Breast epithelium (tissue), 4 donors: ENCODE data around the gene MMS22L. TPM values are rescaled to one million over a fixed set of nuclear protein-coding genes. Genes with fewer than 3 reads are reported as not detected.

Source experiments
- DNase-seq, 2 donors: peaks; one replicate each; pipeline ENCODE4 v3.0.0-alpha.2; 2019; ENCODE audit warnings: low spot score in 2 of 2
- H3K27ac ChIP-seq, 2 donors: fragments of 200-600 bp; sonication (generic) in 1 of 2; one replicate each; pipeline ENCODE4 v1.5.1; 2016 to 2019; ENCODE audit warnings: mild to moderate bottlenecking in 1 of 2
- H3K27me3 ChIP-seq, 2 donors: fragments of 200-600 bp; sonication (generic) in 1 of 2; one replicate each; pipeline versions ENCODE4 v1.5.1 to v1.6.0; 2017 to 2019; ENCODE audit warnings: control low read depth in 1 of 2, mild to moderate bottlenecking in 1 of 2
- H3K36me3 ChIP-seq: fragments of 200-600 bp; one replicate; pipeline ENCODE4 v1.5.1; 2019
- H3K4me1 ChIP-seq, 2 donors: fragments of 200-600 bp; sonication (generic); one replicate each; pipeline ENCODE4 v1.5.1; 2016 to 2019; ENCODE audit warnings: control low read depth in 1 of 2
- H3K4me3 ChIP-seq, 3 donors: fragments of 200-600 bp; sonication (generic); 1 replicate in 2 of 3; 2 replicates in 1 of 3; pipeline ENCODE4 v1.5.1; 2016 to 2019; ENCODE audit warnings: mild to moderate bottlenecking in 3 of 3, moderate library complexity in 2 of 3
- H3K9me3 ChIP-seq, 2 donors: fragments of 200-600 bp; sonication (generic) in 1 of 2; one replicate each; pipeline ENCODE4 v1.5.1; 2016 to 2019; ENCODE audit warnings: control low read depth in 1 of 2
- POLR2A ChIP-seq: fragments of 450-650 bp; IDR thresholded peaks from one replicate; pipeline ENCODE4 v1.6.1; 2016; ENCODE audit warnings: antibody characterized with exemption, mild to moderate bottlenecking, moderate library complexity
- POLR2AphosphoS5 ChIP-seq, 3 donors: sonication (generic); formaldehyde crosslinking; IDR thresholded peaks; one replicate each; pipeline ENCODE4 v1.6.1; 2017; ENCODE audit warnings: antibody characterized with exemption in 3 of 3
- intact Hi-C: fragments of 100-400 bp; cut with DNase I; formaldehyde crosslinking; loops from one replicate; pipeline ENCODE4 v1.15.1; 2023; ENCODE audit warnings: low total_unique reads
- total RNA-seq, 3 donors: library from RNA; depleted of rRNA; stranded (reverse); fragments of >200 nt; gene quantifications; one replicate each; pipeline ENCODE4 v1.1.0, GENCODE V29; 2016
- TF ChIP-seq, protein P1 (sequence below), 3 donors: fragments of 450-650 bp; IDR thresholded peaks; one replicate each; pipeline ENCODE4 v1.5.1; 2016 to 2017; ENCODE audit warnings: antibody characterized with exemption in 3 of 3, mild to moderate bottlenecking in 3 of 3, moderate library complexity in 3 of 3

MMS22L gene
- total RNA-seq, 3 donors from 2014 or later: 5.4 to 16.2 (median 9.5) TPM

GRCh38 chr6:97215157-97215769 lies 67.8 kb downstream of the MMS22L start:
- Histone ChIP-seq H3K36me3 (no peaks in the 10 kb centered on the region), H3K27ac (no peak overlapping the region), H3K27me3 (no peaks in the 10 kb centered on the region), H3K9me3 (no peaks in the 10 kb centered on the region), H3K4me3 (no peak overlapping the region), H3K4me1 (no peaks in the 10 kb centered on the region)
- TF ChIP-seq POLR2A: no peak
- TF ChIP-seq, protein P1, sequence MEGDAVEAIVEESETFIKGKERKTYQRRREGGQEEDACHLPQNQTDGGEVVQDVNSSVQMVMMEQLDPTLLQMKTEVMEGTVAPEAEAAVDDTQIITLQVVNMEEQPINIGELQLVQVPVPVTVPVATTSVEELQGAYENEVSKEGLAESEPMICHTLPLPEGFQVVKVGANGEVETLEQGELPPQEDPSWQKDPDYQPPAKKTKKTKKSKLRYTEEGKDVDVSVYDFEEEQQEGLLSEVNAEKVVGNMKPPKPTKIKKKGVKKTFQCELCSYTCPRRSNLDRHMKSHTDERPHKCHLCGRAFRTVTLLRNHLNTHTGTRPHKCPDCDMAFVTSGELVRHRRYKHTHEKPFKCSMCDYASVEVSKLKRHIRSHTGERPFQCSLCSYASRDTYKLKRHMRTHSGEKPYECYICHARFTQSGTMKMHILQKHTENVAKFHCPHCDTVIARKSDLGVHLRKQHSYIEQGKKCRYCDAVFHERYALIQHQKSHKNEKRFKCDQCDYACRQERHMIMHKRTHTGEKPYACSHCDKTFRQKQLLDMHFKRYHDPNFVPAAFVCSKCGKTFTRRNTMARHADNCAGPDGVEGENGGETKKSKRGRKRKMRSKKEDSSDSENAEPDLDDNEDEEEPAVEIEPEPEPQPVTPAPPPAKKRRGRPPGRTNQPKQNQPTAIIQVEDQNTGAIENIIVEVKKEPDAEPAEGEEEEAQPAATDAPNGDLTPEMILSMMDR (IDR thresholded peaks at IDR 0.05): no peak
- no peak for TF ChIP-seq POLR2AphosphoS5 (IDR thresholded peaks at IDR 0.05)
- intact Hi-C loops: no loop called here
- no peak for DNase-seq

- H3K4me1 ChIP-seq: no peaks in the 10 kb centered on the region
- H3K27me3 ChIP-seq: no peaks in the 10 kb centered on the region
- DNase-seq: no peak
- no peak overlapping the region for H3K27ac ChIP-seq
- TF ChIP-seq POLR2AphosphoS5 (IDR thresholded peaks at IDR 0.05) (no peak), POLR2A (no peak)
- TF ChIP-seq, protein P1 (IDR thresholded peaks at IDR 0.05): no peak
- H3K4me3 ChIP-seq: no peak overlapping the region
- H3K36me3 ChIP-seq: no peaks in the 10 kb centered on the region
- no peaks in the 10 kb centered on the region for H3K9me3 ChIP-seq
- intact Hi-C loops: no loop called here
Observed at GRCh38 chr6:97214671-97215070, 68.3 kb downstream of the MMS22L start.

DNA sequence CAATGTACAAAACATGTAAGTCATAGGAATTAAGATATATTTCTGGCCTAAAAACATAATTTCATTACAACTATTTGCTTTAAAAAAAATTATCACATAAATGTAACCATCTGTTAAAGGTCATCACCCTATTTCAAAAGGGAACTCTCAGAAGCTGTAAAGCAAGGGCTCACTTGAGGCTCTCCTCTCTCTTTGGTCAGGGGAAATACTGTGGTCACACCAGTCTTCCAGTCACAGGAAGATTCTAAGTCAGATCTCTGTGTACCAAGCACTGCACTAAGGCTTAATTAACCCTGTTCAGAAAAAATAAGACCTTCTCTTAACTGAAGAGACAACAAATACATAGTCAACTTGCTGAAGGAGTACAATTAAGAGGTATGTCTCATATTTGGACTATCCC lies 75.6 kb downstream of the MMS22L start:
- no peak for TF ChIP-seq POLR2AphosphoS5 (IDR thresholded peaks at IDR 0.05)
- TF ChIP-seq POLR2A: no peak
- TF ChIP-seq, protein P1 (IDR thresholded peaks at IDR 0.05): no peak
- intact Hi-C loops: no loop called here
- no peak overlapping the region for H3K4me3 ChIP-seq

DNA sequence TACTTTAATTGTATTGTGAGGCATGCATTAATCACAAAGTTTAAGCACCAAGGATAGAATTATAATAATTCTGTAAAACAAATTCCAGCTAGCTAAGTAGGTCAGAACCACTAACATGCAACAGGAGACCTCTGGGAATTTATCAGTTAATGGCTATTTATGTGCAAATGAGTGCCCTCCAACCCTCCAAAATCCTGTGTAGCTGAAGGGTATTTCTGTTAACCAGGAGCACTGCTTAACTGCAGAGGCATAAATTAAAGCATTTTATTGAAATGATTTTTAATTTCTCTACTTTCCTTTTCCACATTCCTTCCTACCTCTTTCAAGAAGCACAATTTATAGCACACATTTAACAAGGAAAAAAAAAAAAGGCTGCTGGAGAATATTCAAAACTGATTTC lies 77.0 kb downstream of the MMS22L start:
- Histone ChIP-seq H3K27ac (no peak overlapping the region), H3K27me3 (no peaks in the 10 kb centered on the region), H3K4me1 (no peaks in the 10 kb centered on the region), H3K4me3 (no peak overlapping the region), H3K9me3 (no peaks in the 10 kb centered on the region), H3K36me3 (no peaks in the 10 kb centered on the region)
- TF ChIP-seq, protein P1 (IDR thresholded peaks at IDR 0.05): no peak
- TF ChIP-seq POLR2AphosphoS5 (IDR thresholded peaks at IDR 0.05): no peak
- no peak for TF ChIP-seq POLR2A
- intact Hi-C loops: no loop called here
- DNase-seq: no peak

More for the DNA sequence above, 75.6 kb downstream of the MMS22L start:
- no peaks in the 10 kb centered on the region for H3K9me3 ChIP-seq
- no peaks in the 10 kb centered on the region for H3K4me1 ChIP-seq
- H3K27me3 ChIP-seq: no peaks in the 10 kb centered on the region
- no peak for DNase-seq
- no peaks in the 10 kb centered on the region for H3K36me3 ChIP-seq
- no peak overlapping the region for H3K27ac ChIP-seq

- H3K27ac ChIP-seq: no peak overlapping the region
- no peak for TF ChIP-seq POLR2AphosphoS5 (IDR thresholded peaks at IDR 0.05)
- no peak for TF ChIP-seq POLR2A
- TF ChIP-seq, protein P1 (IDR thresholded peaks at IDR 0.05): no peak
- no peaks in the 10 kb centered on the region for H3K9me3 ChIP-seq
- H3K4me3 ChIP-seq: no peak overlapping the region
- no peak for DNase-seq
- intact Hi-C loops: no loop called here
- no peaks in the 10 kb centered on the region for H3K36me3 ChIP-seq
- no peaks in the 10 kb centered on the region for H3K4me1 ChIP-seq
- H3K27me3 ChIP-seq: no peaks in the 10 kb centered on the region
Observed at GRCh38 chr6:97203343-97203742, 79.7 kb downstream of the MMS22L start.
